Heart right ventricle (tissue), 16 donors: Measurements from ENCODE around the gene RPL29. TPM values are rescaled to one million over a fixed set of nuclear protein-coding genes. Genes with fewer than 3 reads are reported as not detected.

Experiments
- ATAC-seq, 8 donors: fragments of 200-7000 bp; cut with Tn5 transposase; one replicate each; pipeline ENCODE4 v1.9.1; 2020; ENCODE audit warnings: mild to moderate bottlenecking in 8 of 8, moderate library complexity in 8 of 8, moderate number of reproducible peaks in 1 of 8
- DNase-seq, 2 donors: peaks; one replicate each; pipeline ENCODE4 v3.0.0-alpha.2; 2020
- H3K27ac ChIP-seq, 10 donors: fragments of 200-600 bp; sonication (generic) in 2 of 10; one replicate each; pipeline versions ENCODE4 v1.5.0 to v1.8.0; 2020 to 2022; ENCODE audit warnings: mild to moderate bottlenecking in 3 of 10
- H3K27me3 ChIP-seq, 7 donors: fragments of 200-600 bp; one replicate each; pipeline ENCODE4 v1.8.0; 2021 to 2022; ENCODE audit warnings: mild to moderate bottlenecking in 2 of 7
- H3K36me3 ChIP-seq, 9 donors: fragments of 200-600 bp; sonication (generic) in 1 of 9; one replicate each; pipeline versions ENCODE4 v1.5.0 to v1.8.0; 2020 to 2022; ENCODE audit warnings: mild to moderate bottlenecking in 2 of 9
- H3K4me1 ChIP-seq, 9 donors: fragments of 200-600 bp; sonication (generic) in 1 of 9; one replicate each; pipeline versions ENCODE4 v1.5.0 to v1.8.0; 2020 to 2022; ENCODE audit warnings: mild to moderate bottlenecking in 4 of 9
- H3K4me3 ChIP-seq, 10 donors: fragments of 200-600 bp; sonication (generic) in 2 of 10; one replicate each; pipeline versions ENCODE4 v1.5.0 to v1.8.0; 2020 to 2022; ENCODE audit warnings: mild to moderate bottlenecking in 7 of 10, moderate library complexity in 2 of 10
- H3K9me3 ChIP-seq, 11 donors: fragments of 200-600 bp in 10 of 11; sonication (generic) in 2 of 11; one replicate each; pipeline versions ENCODE4 v1.5.0 to v1.8.0; 2013 to 2022; ENCODE audit warnings: mild to moderate bottlenecking in 2 of 11, control low read depth in 1 of 11, moderate library complexity in 1 of 11
- WGBS, 2 donors: extraction: QIAGEN DNeasy Blood & Tissue Kit; methylation state at CpG; one replicate each; pipeline ENCODE4 v1.1.7; 2013; ENCODE audit warnings: inconsistent platforms in 1 of 2; 5-methylcytosine and 5-hydroxymethylcytosine counted together
- intact Hi-C, 10 donors: fragments of 100-400 bp; cut with DNase I; formaldehyde crosslinking; loops; one replicate each; pipeline versions ENCODE4 v1.11.1 to v1.14.2; 2022
- polyA plus RNA-seq, 2 donors: library from polyadenylated mRNA; stranded (reverse); fragments of 200-250 nt; gene quantifications; one replicate each; pipeline ENCODE4 v1.2.3, GENCODE V29; 2013
- total RNA-seq, 10 donors: library from RNA; stranded (reverse); fragmentation: NEBNext Ultra II Directional in 3 of 10; extraction: Animal tissue kit (Norgen Biotek cat#: 25700) in 3 of 10; gene quantifications; one replicate each; pipeline versions ENCODE4 v1.2.1 to v1.2.4, GENCODE V29; 2021 to 2023
- TF ChIP-seq, protein P1 (sequence below), 9 donors: fragments of 200-600 bp; sonication (generic) in 2 of 9; IDR thresholded peaks; one replicate each; pipeline versions ENCODE4 v1.5.0 to v1.8.0; 2021 to 2022; ENCODE audit warnings: antibody characterized with exemption in 9 of 9, mild to moderate bottlenecking in 5 of 9, moderate library complexity in 1 of 9
- donor health status: Arrhythmogenic right ventricular cardiomyopathy.
- donor health status: ischemic (EF 13 %, LVEDD 7.1; RV severe dilation, severe dysfunction).
- donor health status: healthy with polysubstance abuse.
- donor health status: DM: no; HTN: yes; CAD: no.
- donor health status: DM: no; HTN: no; CAD: no.
- donor health status: ischemic (EF 25% LVEDD 6.9; RV normal size, moderate dysfunction).
- donor health status: ischemic (EF 25% LVEDD 5.7; RV mildly dilated, moderate dysfunction).
- donor health status: healthy.
- donor health status: DM: yes; HTN: yes; CAD: no.
- donor health status: Ischemic cardiomyopathy.
- donor health status: ischemic (EF 35%, LVEDD 5.7; RV mildly dilated, moderate dysfunction).
- donor health status: nonischemic (EF 11% LVEDD 7.7; RV severe dilation, severe dysfunction).
- donor health status: DM: yes; HTN: yes; CAD: no.
- donor health status: PGD.
- donor health status: ischemic (EF 29% LVEDD 5.4; RV normal size, mild dysfunction).
- donor health status: nonischemic (EF 23%, LVEDD 6.1; RV moderate dilation, normal function).

The RPL29 gene
- total and polyA plus RNA-seq, 12 donors: 505 to 1,915 (median 643) TPM

DNA sequence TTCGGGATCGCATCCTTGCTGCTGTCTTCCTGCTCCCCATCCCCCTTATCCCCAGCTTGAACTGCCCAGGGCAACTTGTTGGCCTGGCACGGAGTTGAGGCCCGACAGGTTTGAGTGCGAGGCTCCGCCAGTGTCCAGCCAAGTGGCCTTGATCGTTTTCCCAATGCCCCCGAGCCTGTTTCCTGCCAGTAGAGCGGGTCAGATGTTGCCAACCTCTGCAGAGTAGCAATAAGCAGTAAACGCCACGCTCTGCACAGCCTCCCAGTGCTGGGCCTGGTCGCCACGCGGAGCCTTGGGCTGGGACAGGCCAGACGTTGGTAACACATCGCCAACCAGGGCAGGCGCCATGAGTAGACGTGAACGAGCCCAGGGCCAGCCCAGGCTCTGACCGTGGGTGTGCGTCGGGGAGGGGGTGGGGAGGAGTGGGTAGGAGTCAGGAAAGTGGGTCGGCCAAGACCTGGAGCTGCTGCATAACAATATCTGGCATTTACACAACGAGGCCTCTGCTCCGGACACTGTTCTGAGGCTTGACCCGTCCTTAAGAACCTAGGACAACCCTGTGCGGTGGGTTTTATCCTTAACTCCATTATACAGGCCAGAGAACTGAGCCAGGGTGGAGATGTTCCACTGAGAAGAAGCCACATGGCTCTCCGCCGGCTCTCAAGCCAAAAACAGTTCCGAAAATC, 21.3 kb downstream of the RPL29 start:
- H3K36me3 ChIP-seq: peaks cover 0 to 14% (median 0%) of the 10 kb centered on the region in 9 donors
- DNase-seq: peak in 1 of 2 donors; percentile 50
- 17 to 23% methylated on average over 28 to 30 of the region's 30 CpGs for WGBS, 2 donors

DNA sequence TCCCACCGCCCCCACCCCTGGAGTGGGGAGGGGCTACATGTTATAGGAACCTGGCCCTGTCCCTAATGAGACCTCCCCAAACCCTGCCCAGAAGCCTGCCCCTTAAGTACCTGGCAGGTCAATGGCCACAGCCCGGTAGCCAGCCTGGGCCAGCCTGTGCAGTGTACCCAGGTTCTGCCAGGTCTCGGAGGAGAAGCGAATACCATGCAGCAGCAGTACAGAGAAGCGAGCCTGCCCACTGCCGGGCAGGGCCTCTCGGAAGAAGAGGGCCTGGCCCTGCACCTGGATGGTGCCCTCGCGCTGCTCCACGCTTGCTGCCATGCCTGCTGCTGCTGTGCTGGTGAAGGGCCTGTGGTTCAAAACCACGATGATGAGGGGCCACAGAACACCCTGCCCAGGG, 24.3 kb downstream of the RPL29 start:
- DNase-seq (no peak), ATAC-seq (no peak)
- peaks cover 13 to 63% (median 46%) of the 10 kb centered on the region in 9 donors for H3K4me1 ChIP-seq
- H3K36me3 ChIP-seq: peaks cover 0 to 16% (median 0%) of the 10 kb centered on the region in 9 donors
- H3K9me3 ChIP-seq: no peaks in the 10 kb centered on the region
- 92 to 96% methylated on average over 11 of the region's 11 CpGs for WGBS, 2 donors
- no peak overlapping the region for H3K4me3 ChIP-seq
- intact Hi-C loops: no loop called here
- H3K27ac ChIP-seq: no peak overlapping the region
- TF ChIP-seq, protein P1, sequence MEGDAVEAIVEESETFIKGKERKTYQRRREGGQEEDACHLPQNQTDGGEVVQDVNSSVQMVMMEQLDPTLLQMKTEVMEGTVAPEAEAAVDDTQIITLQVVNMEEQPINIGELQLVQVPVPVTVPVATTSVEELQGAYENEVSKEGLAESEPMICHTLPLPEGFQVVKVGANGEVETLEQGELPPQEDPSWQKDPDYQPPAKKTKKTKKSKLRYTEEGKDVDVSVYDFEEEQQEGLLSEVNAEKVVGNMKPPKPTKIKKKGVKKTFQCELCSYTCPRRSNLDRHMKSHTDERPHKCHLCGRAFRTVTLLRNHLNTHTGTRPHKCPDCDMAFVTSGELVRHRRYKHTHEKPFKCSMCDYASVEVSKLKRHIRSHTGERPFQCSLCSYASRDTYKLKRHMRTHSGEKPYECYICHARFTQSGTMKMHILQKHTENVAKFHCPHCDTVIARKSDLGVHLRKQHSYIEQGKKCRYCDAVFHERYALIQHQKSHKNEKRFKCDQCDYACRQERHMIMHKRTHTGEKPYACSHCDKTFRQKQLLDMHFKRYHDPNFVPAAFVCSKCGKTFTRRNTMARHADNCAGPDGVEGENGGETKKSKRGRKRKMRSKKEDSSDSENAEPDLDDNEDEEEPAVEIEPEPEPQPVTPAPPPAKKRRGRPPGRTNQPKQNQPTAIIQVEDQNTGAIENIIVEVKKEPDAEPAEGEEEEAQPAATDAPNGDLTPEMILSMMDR (IDR thresholded peaks at IDR 0.05): no peak
- H3K27me3 ChIP-seq: peaks cover 0 to 12% (median 0%) of the 10 kb centered on the region in 7 donors

More for the DNA sequence above, 21.3 kb downstream of the RPL29 start:
- Histone ChIP-seq H3K9me3 (no peaks in the 10 kb centered on the region), H3K4me3 (peak overlapping the region; percentile 35 to 87 (median 68)), H3K27ac (peak overlapping the region; percentile 93 to 98 (median 96)), H3K27me3 (no peaks in the 10 kb centered on the region), H3K4me1 (peaks cover 10 to 46% (median 31%) of the 10 kb centered on the region in 9 donors)
- TF ChIP-seq, protein P1 (IDR thresholded peaks at IDR 0.05): peak in 4 of 9 donors; percentile 3 to 54 (median 29)
- peak; percentile 10 to 43 (median 26) for ATAC-seq
- intact Hi-C loops: loop anchor here in 8 of 10 donors (1.0 to 2.0 kb wide), 2 partner anchors 32 kb away; partner anchors contain the start of gene PARP3 (in 8 of the 8)

DNA sequence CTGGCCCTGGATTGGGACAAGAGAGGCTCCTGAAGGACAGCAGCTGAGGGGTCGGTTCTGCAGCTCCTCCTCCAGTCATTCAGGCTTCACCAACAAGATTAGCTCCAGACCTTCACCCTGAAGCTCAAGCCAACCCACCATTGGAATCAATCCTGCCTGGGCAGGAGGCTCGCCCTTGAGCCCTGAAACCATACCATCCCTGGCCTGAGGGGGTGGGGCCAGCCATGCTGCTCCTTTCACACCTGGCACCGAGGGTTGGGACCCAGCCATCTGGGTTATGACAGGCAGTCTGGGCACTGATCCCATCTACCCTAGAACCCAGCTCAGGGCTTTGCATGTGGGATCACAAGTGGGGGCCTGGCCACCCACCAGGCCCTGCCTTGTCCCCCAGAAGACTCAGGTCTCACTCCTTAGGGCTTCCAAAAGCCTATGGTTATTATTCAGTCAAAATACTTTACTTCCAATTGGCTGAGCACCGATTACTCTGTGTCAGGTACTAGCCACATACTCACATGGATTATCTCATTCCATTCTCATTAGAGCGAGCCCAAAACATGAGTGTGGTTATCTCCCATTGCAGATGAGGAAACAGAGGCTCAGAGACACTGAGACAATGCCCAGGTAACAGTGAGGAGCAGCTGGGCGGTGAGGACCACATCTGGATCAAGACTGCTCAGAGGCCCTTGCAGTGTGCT, 24.9 kb downstream of the RPL29 start:
- Histone ChIP-seq H3K36me3 (peaks cover 0 to 16% (median 0%) of the 10 kb centered on the region in 9 donors), H3K4me3 (no peak overlapping the region), H3K27ac (peak overlapping the region in 1 of 10 donors; percentile 31), H3K27me3 (peaks cover 0 to 18% (median 0%) of the 10 kb centered on the region in 7 donors), H3K4me1 (peaks cover 17 to 63% (median 46%) of the 10 kb centered on the region in 9 donors), H3K9me3 (no peaks in the 10 kb centered on the region)
- no peak for DNase-seq
- WGBS, 2 donors: 68 to 72% methylated on average over 6 of the region's 6 CpGs
- intact Hi-C loops: no loop called here
- ATAC-seq: no peak
- TF ChIP-seq, protein P1 (IDR thresholded peaks at IDR 0.05): no peak

DNA sequence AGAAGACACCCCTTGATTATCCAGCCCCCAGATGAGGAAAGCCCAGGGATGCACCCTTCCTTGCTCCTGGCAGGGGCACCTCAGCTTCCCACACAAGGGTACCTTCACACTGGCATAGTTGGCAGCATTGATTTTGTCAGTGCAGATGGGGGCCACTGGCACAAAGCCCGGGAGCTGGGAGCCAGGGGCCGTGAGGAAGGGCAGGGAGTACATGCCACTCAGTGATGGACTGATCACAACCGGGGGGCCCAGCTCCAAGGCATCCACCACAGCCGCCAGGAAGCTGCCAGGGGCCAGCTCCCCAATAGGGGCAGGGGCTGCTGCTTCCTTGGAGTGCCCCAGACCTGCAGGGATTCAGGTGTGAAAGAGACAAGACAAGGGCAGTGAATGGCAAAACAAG, 25.9 kb downstream of the RPL29 start:
- WGBS, 2 donors: 63 to 69% methylated on average over 4 of the region's 4 CpGs
- DNase-seq: no peak
- Histone ChIP-seq H3K9me3 (no peaks in the 10 kb centered on the region), H3K4me3 (no peak overlapping the region), H3K36me3 (peaks cover 0 to 16% (median 0%) of the 10 kb centered on the region in 9 donors), H3K4me1 (peaks cover 13 to 67% (median 45%) of the 10 kb centered on the region in 9 donors), H3K27ac (peak overlapping the region in 1 of 10 donors; percentile 10), H3K27me3 (peaks cover 0 to 20% (median 0%) of the 10 kb centered on the region in 7 donors)
- TF ChIP-seq, protein P1 (IDR thresholded peaks at IDR 0.05): no peak
- intact Hi-C loops: no loop called here
- ATAC-seq: no peak
